Measurements from ENCODE around the gene LCP2. TPM values are rescaled to one million over a fixed set of nuclear protein-coding genes. Genes with fewer than 3 reads are reported as not detected.

LCP2 gene
- 10 to 100 TPM in 1 of 2 donors, 1 to 10 TPM in 1; 5.9 to 15.5 TPM for total RNA-seq
- long read RNA-seq, partial matches to known transcripts: 1 of 2 reads
- long read RNA-seq, other reads (novel, unspliced or antisense): 0 of 2 reads

DNA sequence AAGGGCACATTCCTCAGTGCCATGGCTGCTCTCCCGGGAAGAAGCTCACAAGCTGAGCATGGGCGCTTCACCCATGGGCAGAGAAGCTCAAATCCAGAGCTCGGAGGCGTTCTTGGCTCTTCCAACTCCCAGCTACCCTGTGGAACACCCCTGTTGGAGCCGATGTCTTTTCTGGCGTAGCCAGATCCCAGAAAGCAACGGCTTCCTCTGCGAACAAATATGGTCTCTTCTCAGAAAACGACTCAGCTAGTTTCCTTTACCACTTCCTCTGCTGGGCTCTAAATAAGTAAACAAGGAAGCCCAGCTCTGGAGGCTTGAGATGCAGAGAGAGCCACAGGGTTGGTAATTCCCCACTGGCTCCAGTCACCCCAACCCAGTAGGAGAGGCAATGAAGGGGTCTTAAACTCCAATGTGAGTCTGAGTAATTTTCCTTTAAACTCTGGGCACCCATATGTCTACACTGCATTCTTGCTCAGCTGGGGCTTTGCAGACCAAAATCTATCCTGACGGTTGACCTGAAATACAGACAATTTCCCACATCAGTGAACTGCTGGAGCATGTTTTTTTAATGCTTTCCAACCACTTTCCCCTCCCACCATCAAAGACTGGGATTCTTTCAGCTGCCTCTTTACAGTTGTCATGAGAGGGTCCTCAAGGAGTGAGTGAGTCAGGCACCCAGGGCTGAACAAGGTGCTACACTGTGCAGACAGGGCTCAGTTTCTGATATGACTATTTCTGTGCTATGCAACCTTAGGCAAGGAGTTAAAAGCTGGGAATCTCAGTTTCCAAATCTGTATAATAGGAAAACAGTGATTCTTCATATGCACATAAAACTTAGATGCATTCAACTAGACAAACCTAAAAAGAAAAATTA, at the start of gene LCP2:
LCP2 (minus strand) TSS at position 189 of the 874 bp plus-strand sequence; CDS start at position 23, 166 bp downstream.
- intact Hi-C loops (cut with DNase I, micrococcal nuclease): no loop called here
- DNase-seq (no peak), ATAC-seq (peak; percentile 27)

DNA sequence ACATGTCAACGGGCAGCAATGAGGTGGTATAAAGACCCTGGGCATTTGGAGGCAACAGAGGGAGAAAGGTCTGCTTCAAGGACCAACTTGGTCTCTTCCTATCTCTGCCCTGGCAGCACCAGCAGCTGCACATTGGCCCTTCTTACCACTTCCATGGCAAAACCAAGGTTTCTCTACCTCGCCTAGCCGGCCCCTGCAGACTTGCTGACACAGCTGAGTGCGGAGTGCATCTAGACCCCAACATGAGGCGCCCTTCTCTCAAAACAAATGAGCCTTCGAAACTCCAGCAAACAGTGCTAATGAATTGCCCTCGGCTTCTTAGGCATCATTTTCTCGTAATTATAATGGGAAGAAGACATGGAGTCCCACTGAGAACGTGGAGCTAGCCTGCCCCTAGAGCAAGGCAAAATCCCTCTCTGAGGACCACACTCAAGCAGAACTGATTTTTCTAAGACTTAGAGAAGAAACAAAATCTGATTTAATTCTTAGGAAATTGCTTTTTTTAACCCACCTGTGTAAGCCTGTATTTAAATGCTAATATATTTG, 49.5 kb upstream of the LCP2 start:
- intact Hi-C loops (cut with DNase I, micrococcal nuclease): no loop called here
- ATAC-seq (no peak), DNase-seq (no peak)

DNA sequence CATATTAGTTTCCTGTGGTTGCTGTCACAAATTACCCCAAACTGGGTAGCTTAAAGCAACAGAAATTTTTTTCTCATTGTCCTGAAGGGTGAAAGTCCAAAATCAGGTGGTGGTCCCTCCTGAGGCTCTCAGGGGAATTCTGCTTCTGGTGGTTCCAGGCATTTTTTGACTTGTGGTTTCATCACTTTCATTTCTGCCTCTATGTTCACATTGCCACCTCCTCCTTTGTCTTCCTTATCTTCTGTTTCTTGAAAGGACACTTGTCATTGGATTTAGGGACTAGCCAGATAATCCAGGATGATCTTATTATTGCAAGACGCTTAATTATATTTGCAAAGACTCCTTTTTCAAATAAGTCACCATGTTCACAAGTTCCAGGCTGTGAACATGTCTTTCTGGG, 48.4 kb upstream of the LCP2 start:
- no peak for ATAC-seq
- intact Hi-C loops (cut with DNase I, micrococcal nuclease): no loop called here
- no peak for DNase-seq

GRCh38 chr5:170343177-170343576, 45.6 kb upstream of the LCP2 start:
- ATAC-seq: no peak

DNA sequence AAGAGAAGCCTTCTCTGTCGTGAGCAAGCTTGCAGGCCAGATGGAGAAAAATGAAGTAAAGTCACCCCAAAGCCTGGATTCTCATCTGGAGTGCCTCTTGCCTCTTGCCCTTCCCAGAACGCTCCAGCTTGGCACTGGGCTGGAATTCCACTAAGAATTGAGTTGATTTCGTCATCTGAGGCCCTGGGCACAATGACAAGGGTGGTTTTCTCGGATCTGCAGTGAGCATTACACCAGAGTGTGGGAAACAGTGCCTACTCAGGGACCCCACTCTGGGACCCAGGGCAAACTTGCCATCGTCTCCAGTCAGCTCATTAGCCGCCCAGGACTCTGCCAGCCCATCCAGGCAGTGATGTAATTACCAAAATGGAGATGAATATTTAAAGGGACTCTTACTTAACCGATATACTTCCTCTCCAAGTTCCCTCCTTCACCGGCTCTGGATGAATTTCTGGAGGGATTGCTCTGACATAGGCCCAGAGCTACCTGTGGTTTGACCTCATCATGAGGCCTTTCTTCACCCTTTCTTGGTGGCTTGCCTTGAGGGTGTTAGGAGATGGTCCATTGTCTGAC, 44.7 kb upstream of the LCP2 start:
- DNase-seq (no peak), ATAC-seq (no peak)

More at GRCh38 chr5:170343177-170343576, 45.6 kb upstream of the LCP2 start:
- intact Hi-C loops (cut with DNase I, micrococcal nuclease): no loop called here
- no peak for DNase-seq

DNA sequence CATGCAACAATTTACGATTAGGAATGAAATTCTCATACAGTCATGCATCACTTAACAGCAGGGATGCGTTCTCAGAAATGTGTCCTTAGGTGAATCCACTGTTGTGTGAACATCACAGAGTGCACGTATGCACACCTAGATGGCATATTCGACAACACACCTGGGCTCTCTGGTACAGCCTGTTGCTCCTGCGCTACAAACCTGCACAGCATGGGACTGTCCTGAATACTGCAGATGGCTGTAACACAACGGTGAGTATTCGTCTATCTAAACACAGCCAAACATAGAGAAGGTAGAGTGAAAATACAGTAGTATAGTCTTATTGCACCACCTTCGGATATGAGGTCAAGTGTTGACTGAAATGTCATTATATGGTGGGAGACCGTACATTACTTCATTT, 44.0 kb upstream of the LCP2 start:
- DNase-seq (no peak), ATAC-seq (no peak)
- intact Hi-C loops (cut with DNase I, micrococcal nuclease): no loop called here

More for the DNA sequence above, 44.7 kb upstream of the LCP2 start:
- intact Hi-C loops (cut with DNase I, micrococcal nuclease): no loop called here

GRCh38 chr5:170339780-170340167, 42.2 kb upstream of the LCP2 start:
- no peak for DNase-seq
- intact Hi-C loops (cut with DNase I, micrococcal nuclease): no loop called here

DNA sequence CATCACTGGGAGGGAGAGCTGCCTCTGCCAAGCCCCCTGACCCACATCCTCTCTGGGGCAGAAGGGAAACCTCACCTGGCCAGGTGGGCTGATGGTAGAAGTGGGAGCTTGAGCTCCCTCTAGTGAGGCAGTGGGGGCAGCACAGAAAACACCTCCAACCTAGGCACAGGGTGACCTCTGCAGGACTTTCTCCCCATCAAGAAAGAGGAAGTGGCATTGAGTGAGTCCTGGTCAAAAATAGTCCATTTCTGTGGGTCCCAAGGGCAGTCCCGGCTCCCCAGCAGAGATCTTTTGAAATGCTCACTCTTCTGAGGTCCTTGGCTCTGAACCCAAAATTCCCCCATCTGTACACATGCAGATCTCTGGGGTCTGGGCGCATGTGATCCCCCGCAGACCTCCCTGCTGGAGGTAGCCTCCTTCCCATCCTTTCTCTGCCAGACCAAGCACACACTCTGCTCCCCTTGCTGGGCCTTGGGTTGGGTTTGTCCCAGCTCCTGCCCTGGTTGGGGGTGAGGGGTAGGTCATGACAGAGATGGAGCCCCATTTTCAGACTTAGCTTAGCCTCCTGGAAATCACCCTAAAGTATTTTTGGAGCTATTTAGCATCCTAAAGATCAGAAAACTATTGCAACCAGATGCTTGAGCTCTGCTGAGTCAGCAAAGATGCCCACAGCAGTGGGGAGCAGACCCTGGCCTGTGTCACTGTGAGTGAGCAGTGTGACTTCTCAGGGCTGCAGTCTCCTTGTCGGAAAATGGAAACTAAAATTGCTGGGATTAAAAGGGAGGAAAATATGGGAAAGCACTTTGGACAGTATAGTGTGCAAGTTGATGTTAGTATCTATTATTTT, 41.6 kb upstream of the LCP2 start:
- ATAC-seq (no peak), DNase-seq (no peak)
- intact Hi-C loops (cut with DNase I, micrococcal nuclease): no loop called here

More at GRCh38 chr5:170339780-170340167, 42.2 kb upstream of the LCP2 start:
- ATAC-seq: no peak

GRCh38 chr5:170338291-170338690, 40.7 kb upstream of the LCP2 start:
- intact Hi-C loops (cut with DNase I, micrococcal nuclease): no loop called here
- ATAC-seq: no peak
- DNase-seq: no peak

DNA sequence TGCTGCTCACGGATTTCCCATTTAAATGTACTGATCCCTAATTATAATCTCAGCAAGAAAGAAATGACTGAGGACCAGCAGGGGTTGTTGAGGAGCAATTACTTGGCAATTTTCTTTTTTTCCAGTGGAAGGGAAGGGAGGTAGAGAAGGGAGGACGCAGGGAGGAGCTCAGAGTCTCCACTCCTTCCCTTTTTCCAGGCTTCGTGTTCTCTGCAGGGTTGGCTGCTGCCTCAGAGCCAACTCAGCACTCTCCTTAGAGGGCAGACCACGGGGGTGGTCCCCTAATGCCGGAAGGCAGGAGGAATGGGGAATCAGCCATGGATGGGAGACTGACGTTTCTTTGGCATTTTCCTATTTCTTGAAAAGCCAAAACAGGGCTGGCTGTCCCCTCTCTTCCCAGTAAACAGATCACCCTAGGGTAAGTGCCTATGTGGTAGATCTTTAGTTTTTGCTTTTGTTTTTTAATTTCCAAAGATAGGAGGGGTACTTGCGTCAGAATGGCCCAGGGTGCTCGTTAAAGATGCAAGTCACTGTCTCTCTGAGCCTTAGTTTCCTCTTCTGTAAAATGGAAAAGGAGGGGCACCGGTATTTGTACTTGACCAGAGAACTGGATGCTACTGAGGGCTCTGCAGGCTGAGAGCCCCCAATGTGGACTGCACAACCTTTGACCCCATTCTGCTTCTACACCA, 39.6 kb upstream of the LCP2 start:
- DNase-seq (no peak), ATAC-seq (no peak)
- intact Hi-C loops (cut with DNase I, micrococcal nuclease): no loop called here

- no peak for DNase-seq
- intact Hi-C loops (cut with DNase I, micrococcal nuclease): no loop called here
- no peak for ATAC-seq
These were observed 38.5 kb upstream of the LCP2 start for GRCh38 chr5:170336065-170336464.

DNA sequence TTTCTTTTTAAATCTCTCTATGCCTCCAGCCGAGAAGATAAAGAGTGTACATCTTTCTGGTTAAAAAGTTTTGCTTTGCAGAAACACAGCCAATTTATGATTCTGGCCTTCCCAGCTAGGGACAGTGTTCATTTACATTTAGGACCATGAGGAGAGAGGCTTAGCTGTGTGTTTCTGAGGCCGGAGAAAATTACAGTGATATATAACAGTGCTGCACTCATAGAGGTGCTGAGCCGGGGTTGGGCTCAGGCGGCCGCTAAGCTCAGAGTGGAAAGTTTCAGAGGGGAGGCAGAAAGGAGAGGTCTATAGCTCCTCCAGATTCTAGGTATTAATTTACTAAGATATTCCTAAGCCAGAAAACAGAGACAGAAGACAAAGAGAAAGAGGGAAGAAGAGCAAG, 37.0 kb upstream of the LCP2 start:
- intact Hi-C loops (cut with DNase I, micrococcal nuclease): no loop called here
- ATAC-seq (no peak), DNase-seq (no peak)

DNA sequence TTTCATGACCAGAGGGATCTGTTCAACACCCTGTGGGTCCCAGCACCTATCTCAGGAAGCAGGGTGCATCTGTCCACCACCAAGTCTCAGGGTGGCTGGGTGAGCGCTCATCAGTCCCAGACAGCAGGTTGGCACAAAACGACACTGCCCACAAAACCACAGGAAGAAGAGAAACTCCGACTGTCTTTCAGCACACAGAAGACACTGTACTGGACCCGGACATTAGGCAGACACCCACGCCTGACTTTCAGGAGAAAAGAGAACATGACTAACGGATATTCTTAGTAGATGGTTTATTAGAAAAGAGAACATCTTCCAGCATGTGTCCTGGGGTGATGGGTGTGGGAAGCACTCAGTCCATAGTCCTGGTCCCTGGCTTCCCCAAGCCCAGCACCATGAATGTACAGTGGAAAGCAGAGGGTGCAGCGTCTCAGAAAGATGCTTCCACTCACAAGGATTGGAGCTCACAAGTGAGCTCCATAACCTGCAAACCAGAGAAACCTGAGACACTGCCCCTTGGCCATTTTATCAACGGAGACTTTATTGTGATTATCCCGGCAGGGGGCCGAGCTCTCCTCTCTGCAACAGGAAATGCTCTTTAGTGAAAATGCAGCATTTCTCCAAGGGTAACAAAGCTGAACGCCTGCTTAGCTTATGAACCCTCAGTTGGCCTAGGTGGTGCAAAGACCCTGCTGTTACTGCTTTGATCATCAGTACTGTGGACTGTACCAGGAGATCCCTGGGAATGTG, 35.8 kb upstream of the LCP2 start:
- intact Hi-C loops (cut with DNase I, micrococcal nuclease): no loop called here
- ATAC-seq: peak; percentile 7
- no peak for DNase-seq

DNA sequence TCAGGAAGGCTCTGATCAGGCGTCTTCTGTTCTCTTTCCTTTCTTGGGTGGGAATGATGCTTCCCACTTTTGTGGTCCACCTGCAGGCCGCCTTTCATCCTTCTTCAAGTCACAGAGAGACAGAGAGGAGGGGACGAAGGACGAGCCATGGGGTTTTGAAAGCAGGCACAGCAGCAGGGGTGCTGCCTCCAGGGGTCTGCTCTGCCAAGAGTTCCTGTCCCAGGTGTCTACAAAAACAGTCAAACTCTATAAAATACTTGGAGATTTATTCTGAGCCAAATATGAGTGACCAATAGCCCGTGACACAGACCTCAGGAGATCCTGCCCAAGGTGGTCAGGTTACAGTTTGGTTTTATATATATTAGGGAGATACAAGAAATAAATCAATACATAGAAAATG, 34.5 kb upstream of the LCP2 start:
- DNase-seq (no peak), ATAC-seq (no peak)
- intact Hi-C loops (cut with DNase I, micrococcal nuclease): no loop called here

- DNase-seq (no peak), ATAC-seq (no peak)
- intact Hi-C loops (cut with DNase I, micrococcal nuclease): no loop called here
These were observed 33.0 kb upstream of the LCP2 start for GRCh38 chr5:170330568-170331054.

GRCh38 chr5:170329524-170329923, 31.9 kb upstream of the LCP2 start:
- ATAC-seq: no peak
- intact Hi-C loops (cut with DNase I, micrococcal nuclease): no loop called here

GRCh38 chr5:170327829-170328228, 30.3 kb upstream of the LCP2 start:
- DNase-seq (no peak), ATAC-seq (no peak)
- intact Hi-C loops (cut with DNase I, micrococcal nuclease): no loop called here

More at GRCh38 chr5:170329524-170329923, 31.9 kb upstream of the LCP2 start:
- no peak for DNase-seq

DNA sequence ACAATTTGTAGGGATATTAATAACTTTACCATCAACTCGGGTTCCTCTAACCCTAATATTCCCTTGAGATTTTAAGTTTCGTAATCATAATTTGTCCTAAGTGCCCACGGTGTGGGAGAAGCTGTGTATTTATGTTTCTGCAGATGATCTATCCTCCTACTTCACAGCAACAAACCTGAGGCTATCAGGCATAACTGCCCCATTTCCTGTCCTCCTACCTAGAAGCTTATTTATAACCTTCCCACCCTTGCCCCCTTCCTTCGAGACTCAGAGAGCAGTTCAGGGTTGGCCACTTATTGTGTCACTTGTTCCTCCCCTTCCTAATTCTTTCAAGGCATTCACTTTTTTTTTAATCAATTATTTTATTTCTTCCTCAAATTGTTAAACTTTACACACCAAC, 29.6 kb upstream of the LCP2 start:
- DNase-seq (no peak), ATAC-seq (no peak)
- intact Hi-C loops (cut with DNase I, micrococcal nuclease): no loop called here
